22Rv1 (cell line): ENCODE measurements around the gene SQOR.
A peak's percentile ranks its signal among the peaks of the same experiment; 100 is the strongest.

ENCODE experiments used
- H3K27ac ChIP-seq: fragments of 450-650 bp; 2 replicates; pipeline ENCODE4 v1.5.1; 2017
- CTCF ChIP-seq: fragments of 450-650 bp; IDR thresholded peaks from 2 replicates; pipeline ENCODE4 v1.5.1; 2017; ENCODE audit warnings: mild to moderate bottlenecking
- ZFX ChIP-seq: fragments of 450-650 bp; IDR thresholded peaks from 2 replicates; pipeline ENCODE4 v1.6.1; 2017; ENCODE audit warnings: antibody characterized with exemption, borderline replicate concordance

The SQOR gene

DNA sequence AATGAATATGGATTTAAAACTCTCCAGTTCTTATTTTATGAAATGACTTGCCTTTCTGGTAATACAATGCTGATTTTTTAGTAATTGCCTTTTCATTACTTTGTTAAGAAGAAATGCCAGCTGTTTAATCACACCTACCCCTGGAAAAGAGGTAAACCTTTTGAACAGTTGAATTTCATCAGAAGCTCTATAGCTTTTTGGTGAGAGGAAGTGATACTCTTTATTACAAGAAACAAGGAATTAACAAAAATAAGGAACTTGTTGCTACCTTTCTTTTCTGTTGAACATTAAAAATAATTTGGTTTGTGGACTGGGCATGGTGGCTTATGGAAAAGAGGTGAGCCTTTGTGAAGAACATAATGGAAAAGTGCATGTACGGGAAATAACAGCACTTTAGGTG is 28.0 kb upstream of the SQOR start:
- TF ChIP-seq ZFX: no peak
- TF ChIP-seq CTCF: no peak
- no peak overlapping the region for H3K27ac ChIP-seq

GRCh38 chr15:45611305-45611704 is 23.5 kb upstream of the SQOR start:
- H3K27ac ChIP-seq: no peak overlapping the region
- TF ChIP-seq ZFX (no peak), CTCF (peak; percentile 68)

- no peak overlapping the region for H3K27ac ChIP-seq
- TF ChIP-seq CTCF: no peak
- no peak for TF ChIP-seq ZFX
Measured at GRCh38 chr15:45612790-45613415, 21.9 kb upstream of the SQOR start.

GRCh38 chr15:45616901-45617323 is 17.9 kb upstream of the SQOR start:
- no peak for TF ChIP-seq CTCF
- TF ChIP-seq ZFX: no peak
- H3K27ac ChIP-seq: no peak overlapping the region

DNA sequence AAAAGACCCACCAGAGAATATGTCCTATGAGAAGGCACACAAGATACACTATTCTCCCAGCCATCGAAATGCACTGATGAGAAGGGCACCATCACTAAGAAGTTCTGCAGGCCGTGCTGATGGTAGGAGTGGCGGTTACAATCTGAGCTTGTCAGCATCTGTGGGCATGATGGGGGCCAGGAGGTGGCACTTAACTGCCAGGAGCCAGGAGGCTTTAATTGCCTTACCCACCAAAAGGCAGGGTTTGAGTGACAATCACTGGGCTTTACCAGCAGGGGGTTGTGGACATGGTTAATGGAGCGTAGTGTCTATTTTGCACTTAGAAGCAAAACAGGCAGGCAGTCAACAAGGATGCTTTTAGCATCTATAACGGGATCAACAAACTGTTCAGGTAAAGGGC is 16.0 kb upstream of the SQOR start:
- TF ChIP-seq CTCF: no peak
- no peak for TF ChIP-seq ZFX
- no peak overlapping the region for H3K27ac ChIP-seq

DNA sequence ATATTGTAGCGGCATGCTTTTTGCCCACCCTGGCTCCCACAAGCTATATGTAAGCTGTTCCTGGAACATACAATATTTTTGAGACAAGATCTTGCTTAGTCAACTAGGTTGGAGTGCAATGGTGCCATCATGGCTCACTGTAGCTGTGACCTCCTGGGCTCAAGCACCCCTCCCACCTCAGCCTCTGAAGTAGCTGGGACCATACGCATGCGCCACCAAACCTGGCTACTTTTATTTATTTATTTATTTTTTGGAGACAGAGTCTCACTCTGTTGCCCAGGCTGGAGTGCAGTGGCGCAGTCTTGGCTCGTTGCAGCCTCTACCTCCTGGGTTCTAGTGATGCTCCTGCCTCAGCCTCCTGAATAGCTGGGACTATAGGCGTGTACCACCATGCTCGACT is 6.7 kb upstream of the SQOR start:
- TF ChIP-seq ZFX (no peak), CTCF (no peak)
- H3K27ac ChIP-seq: no peak overlapping the region

DNA sequence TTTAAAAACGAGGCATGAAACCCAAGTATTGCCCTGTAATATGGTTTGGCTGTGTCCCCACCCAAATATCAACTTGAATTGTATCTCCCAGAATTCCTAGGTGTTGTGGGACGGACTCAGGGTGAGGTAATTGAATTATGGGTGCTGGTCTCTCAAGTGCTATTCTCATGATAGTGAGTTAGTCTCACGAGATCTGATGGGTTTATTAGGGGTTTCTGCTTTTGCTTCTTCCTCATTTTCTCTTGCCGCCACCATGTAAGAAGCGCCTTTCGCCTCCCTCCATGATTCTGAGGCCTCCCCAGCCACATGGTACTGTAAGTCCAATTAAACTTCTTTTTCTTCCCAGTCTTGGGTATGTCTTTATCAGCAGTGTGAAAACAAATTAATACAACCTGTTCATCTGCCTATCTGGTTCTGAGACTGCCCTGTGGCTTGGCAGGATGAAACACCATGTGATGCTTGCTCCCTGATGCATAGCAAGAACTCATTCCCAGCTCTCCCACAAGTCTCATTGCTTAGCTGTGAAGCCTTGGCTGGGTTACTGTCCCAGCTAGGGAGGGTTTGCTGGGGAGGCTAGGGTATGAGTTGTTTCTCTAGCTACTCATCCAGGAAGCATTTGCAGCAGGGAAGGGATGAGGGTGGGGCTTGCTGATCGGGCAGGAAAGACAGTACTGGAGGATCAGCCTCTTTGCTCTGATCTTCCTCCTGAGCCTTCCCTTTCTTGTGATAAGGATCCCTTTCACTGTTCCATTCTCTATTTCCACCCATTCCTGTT is 3.7 kb upstream of the SQOR start:
- no peak overlapping the region for H3K27ac ChIP-seq
- TF ChIP-seq ZFX (no peak), CTCF (no peak)
